OCI-LY3 (cell line): ENCODE results near the gene CACYBP.
A peak's percentile ranks its signal among the peaks of the same experiment; 100 is the strongest.

Experiments used
- H2AFZ ChIP-seq: fragments of 200-600, 300-600 bp; shearing (Covaris generic); 2 replicates; pipeline ENCODE4 v1.6.0; 2014; ENCODE audit warnings: antibody characterized with exemption, low read depth, low read length
- H3K27ac ChIP-seq: fragments of 200-600, 300-600 bp; sonication (generic); 2 replicates; pipeline ENCODE4 v1.5.1; 2014; ENCODE audit warnings: mild to moderate bottlenecking, low read length, moderate library complexity, mixed read lengths
- H3K27me3 ChIP-seq: fragments of 200-600, 300-600 bp; sonication (generic); 2 replicates; pipeline ENCODE4 v1.6.1; 2014; ENCODE audit warnings: low read depth, low read length, mixed read lengths
- H3K36me3 ChIP-seq: fragments of 200-600, 300-600 bp; sonication (generic); replicated peaks from 2 replicates; pipeline ENCODE3; 2014; ENCODE audit warnings: low read depth, low read length, mixed read lengths
- H3K4me1 ChIP-seq: fragments of 300-600, 200-600 bp; sonication (generic); 2 replicates; pipeline ENCODE4 v1.6.1; 2014; ENCODE audit warnings: low read length, mixed read lengths
- H3K4me2 ChIP-seq: fragments of 200-600, 300-600 bp; sonication (generic); 2 replicates; pipeline ENCODE4 v1.6.1; 2014; ENCODE audit warnings: low read length, mixed read lengths
- H3K4me3 ChIP-seq: fragments of 300-600, 200-600 bp; sonication (generic); 2 replicates; pipeline ENCODE4 v1.5.1; 2014; ENCODE audit warnings: antibody characterized with exemption, mild to moderate bottlenecking, low read length, moderate library complexity
- H3K79me2 ChIP-seq: fragments of 300-600, 200-600 bp; shearing (Covaris generic); 2 replicates; pipeline ENCODE4 v1.6.1; 2014; ENCODE audit warnings: mild to moderate bottlenecking, low read length, mixed read lengths
- H3K9ac ChIP-seq: fragments of 300-600, 200-600 bp; shearing (Covaris generic); 2 replicates; pipeline ENCODE4 v1.6.0; 2014; ENCODE audit warnings: mild to moderate bottlenecking, low read length, moderate library complexity
- H3K9me3 ChIP-seq: fragments of 200-600, 300-600 bp; shearing (Covaris generic); 2 replicates; pipeline ENCODE4 v1.6.1; 2014; ENCODE audit warnings: low read length, mixed read lengths; ENCODE audit not compliant: insufficient read depth
- H4K20me1 ChIP-seq: fragments of 200-600, 300-600 bp; sonication (generic); 2 replicates; pipeline ENCODE4 v1.6.1; 2016; ENCODE audit warnings: low read length, mixed read lengths; ENCODE audit not compliant: insufficient read depth
- CTCF ChIP-seq: fragments of 200-600, 300-600 bp; sonication (generic); IDR thresholded peaks from 2 replicates; pipeline ENCODE4 v1.5.1; 2014; ENCODE audit warnings: antibody characterized with exemption, low read length, low read depth
- EZH2phosphoT487 ChIP-seq: fragments of 200-600 bp; shearing (Covaris generic); IDR thresholded peaks from 2 replicates; pipeline ENCODE4 v1.6.1; 2018; ENCODE audit warnings: antibody characterized with exemption, mixed run types, low read depth

The CACYBP gene

GRCh38 chr1:175000697-175001187 lies 995 bp downstream of the CACYBP start:
- Histone ChIP-seq H3K36me3 (peaks cover 17% of the 10 kb centered on the region), H3K27ac (peak overlapping the region; percentile 86), H3K9ac (peak overlapping the region; percentile 96), H3K27me3 (no peaks in the 10 kb centered on the region), H4K20me1 (peaks cover 37% of the 10 kb centered on the region), H3K4me2 (peak overlapping the region; percentile 81), H2AFZ (no peak overlapping the region), H3K4me1 (peaks cover 46% of the 10 kb centered on the region), H3K9me3 (no peaks in the 10 kb centered on the region), H3K4me3 (peak overlapping the region; percentile 93), H3K79me2 (peaks cover 59% of the 10 kb centered on the region)
- TF ChIP-seq EZH2phosphoT487 (no peak), CTCF (no peak)

GRCh38 chr1:175002910-175003517 lies 3.3 kb downstream of the CACYBP start:
- Histone ChIP-seq H3K27ac (no peak overlapping the region), H3K9me3 (no peaks in the 10 kb centered on the region), H3K4me1 (peaks cover 42% of the 10 kb centered on the region), H3K4me2 (peak overlapping the region; percentile 30; the same call in 1 of the 2 replicates), H3K79me2 (peaks cover 82% of the 10 kb centered on the region), H3K27me3 (no peaks in the 10 kb centered on the region), H2AFZ (no peak overlapping the region), H4K20me1 (peaks cover 44% of the 10 kb centered on the region), H3K36me3 (peaks cover 31% of the 10 kb centered on the region), H3K9ac (no peak overlapping the region), H3K4me3 (no peak overlapping the region)
- no peak for TF ChIP-seq EZH2phosphoT487

- peaks cover 44% of the 10 kb centered on the region for H4K20me1 ChIP-seq
- no peak overlapping the region for H3K9ac ChIP-seq
- peaks cover 38% of the 10 kb centered on the region for H3K4me1 ChIP-seq
- H3K9me3 ChIP-seq, result no peaks in the 10 kb centered on the region
- H3K27me3 ChIP-seq, result no peaks in the 10 kb centered on the region
- no peak overlapping the region for H2AFZ ChIP-seq
- peaks cover 87% of the 10 kb centered on the region for H3K79me2 ChIP-seq
- no peak overlapping the region for H3K4me3 ChIP-seq
- H3K27ac ChIP-seq, result no peak overlapping the region
- TF ChIP-seq CTCF (no peak), EZH2phosphoT487 (no peak)
- peak overlapping the region; percentile 30 for H3K4me2 ChIP-seq
- H3K36me3 ChIP-seq, result peaks cover 36% of the 10 kb centered on the region
Observed at GRCh38 chr1:175003521-175003920, 3.8 kb downstream of the CACYBP start.

- Histone ChIP-seq H3K27me3 (no peaks in the 10 kb centered on the region), H3K9me3 (no peaks in the 10 kb centered on the region), H3K9ac (no peak overlapping the region), H3K4me3 (no peak overlapping the region), H3K79me2 (peaks cover 93% of the 10 kb centered on the region), H3K4me2 (0 out of 2 replicates have a peak overlapping the region, but pooled peaks have one; percentile 3), H4K20me1 (peaks cover 46% of the 10 kb centered on the region), H3K4me1 (peaks cover 38% of the 10 kb centered on the region), H3K36me3 (peaks cover 47% of the 10 kb centered on the region), H2AFZ (no peak overlapping the region), H3K27ac (peak overlapping the region; percentile 40)
- TF ChIP-seq CTCF (no peak), EZH2phosphoT487 (no peak)
Observed at GRCh38 chr1:175005085-175005783, 5.5 kb downstream of the CACYBP start.
